DMS79 treated with DMSO at 0.1 percent for 48 hours (cell line): ENCODE data around the gene ZRANB3.
"Not testable (repeated sequence)": the region's sequence is repeated elsewhere in the genome, so short reads cannot be mapped to it uniquely, and the experiment has no call there.

ENCODE experiments used
- DNase-seq: peaks from one replicate; lab custom pipeline; 2025; lab: John Stamatoyannopoulos, UW

Gene ZRANB3

DNA sequence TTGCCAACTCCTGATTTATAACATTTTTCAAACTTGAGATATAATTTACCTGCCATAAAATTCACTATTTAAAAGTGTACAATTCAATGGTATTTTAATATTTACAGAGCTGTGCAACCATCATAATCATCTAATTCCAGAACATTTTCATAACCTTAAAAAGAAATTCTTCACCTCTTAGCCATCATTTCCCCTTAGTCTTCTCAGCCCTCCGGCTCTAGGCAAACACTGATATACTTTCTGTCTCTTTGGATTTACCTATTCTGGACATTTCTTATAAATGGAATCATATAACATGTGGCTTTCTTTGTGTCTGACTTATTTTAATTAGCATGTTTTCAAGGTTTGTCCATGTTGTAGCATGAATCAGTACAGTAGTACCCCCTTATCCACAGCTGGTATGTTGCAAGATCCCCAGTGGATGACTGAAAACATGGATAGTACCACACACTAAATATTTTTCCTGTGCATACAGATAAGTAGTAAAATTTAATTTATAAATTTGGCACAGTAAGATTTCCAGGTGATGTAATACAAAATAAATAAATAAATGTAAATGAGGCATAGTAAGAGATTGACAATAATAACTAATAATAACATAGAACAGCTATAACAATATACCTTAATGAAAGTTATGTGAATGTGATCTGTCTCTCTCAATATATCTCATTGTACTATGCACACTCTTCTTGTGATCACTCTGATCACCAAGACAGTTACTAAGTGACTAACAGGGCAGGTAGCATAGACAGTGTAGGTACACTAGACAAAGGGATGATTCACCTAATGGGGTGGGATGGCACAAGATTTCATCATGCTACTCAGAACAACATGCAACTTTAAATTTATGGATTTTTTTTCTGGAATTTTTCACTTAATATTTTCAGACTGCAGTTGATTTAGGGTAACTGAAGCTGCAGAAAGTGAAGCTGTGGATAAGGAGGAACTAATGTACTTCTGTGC, 405.8 kb downstream of the ZRANB3 start:
- DNase-seq = no peak

DNA sequence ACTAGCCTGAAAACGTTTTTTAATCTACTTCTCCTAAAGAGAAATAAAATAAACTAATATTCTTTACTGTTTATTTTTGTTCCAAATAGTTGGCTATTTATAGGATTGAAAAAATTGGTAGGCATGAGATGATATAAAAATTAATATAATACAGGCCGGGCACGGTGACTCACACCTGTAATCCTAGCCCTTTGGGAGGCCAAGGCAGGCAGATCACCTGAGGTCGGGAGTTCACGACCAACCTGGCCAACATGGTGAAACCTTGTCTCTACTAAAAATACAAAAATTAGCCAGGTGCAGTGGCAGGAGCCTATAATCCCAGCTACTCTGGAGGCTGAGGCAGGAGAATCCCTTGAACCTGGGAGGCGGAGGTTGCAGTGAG, 409.4 kb downstream of the ZRANB3 start:
- DNase-seq = not testable (repeated sequence)

DNA sequence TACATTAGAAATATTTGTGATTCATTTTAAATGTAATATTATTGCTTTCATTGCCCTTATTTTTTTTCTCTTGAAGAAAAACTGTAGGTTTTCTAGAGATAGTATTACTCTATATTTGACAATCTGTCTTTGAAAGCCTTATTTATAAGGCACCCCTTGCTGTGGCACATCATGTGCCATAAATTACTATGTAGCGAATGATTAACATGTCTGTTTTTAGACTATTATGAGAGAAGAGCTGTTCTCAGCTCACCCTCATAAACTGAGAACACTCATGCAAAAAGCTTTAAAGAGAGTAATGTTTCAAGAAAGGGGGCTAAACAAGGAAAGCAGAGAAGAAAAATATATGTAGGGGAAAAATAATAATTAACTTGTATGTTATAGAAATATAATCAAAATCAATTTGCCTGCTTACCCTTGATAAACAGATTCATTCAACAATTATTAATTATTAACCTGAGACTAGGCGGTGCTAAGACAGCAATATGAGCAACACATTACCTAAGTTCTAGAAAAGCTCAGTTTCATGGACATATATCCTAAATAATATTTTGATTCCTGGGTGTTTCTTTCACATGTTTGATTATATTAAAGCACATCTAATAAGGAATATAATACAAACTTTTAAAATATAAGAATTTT, 409.9 kb downstream of the ZRANB3 start:
- no peak for DNase-seq

DNA sequence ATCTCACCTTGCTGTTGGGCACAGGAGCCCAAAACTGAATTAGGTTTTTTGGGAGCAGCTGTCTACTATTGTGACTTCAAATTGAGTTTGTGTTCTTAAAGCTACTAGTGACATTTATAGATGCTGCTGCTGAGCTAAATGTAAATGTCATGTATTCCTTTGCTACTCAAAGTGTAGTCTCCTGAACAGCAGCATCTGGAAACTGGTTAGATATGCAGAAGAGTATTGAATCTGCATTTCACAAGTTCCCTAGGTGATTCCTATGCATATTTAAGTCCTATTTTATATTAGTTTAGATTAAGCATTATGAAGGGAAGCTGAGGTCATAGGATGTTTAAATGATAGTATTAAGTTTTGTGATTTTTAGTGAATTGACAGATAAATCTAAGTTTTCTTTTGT, 411.4 kb downstream of the ZRANB3 start:
- no peak for DNase-seq

DNA sequence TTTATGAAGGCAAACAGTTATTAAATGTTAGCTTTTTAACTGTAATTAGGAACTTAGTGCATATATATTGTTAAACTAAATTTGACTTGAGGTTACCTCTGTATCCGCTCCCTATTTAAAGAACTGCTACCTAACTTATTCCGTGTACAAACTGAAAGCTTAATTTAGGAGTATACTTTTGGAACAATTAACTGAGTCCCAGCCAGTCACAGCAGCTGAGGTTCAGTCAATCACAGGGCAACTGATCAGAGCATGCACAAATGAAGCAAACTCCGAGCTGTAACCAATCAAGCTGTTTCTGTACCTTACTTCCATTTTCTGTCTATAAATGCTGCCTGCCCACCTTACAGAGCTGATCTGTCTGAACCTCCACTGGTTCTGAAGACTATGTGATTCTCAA, 417.7 kb downstream of the ZRANB3 start:
- no peak for DNase-seq

DNA sequence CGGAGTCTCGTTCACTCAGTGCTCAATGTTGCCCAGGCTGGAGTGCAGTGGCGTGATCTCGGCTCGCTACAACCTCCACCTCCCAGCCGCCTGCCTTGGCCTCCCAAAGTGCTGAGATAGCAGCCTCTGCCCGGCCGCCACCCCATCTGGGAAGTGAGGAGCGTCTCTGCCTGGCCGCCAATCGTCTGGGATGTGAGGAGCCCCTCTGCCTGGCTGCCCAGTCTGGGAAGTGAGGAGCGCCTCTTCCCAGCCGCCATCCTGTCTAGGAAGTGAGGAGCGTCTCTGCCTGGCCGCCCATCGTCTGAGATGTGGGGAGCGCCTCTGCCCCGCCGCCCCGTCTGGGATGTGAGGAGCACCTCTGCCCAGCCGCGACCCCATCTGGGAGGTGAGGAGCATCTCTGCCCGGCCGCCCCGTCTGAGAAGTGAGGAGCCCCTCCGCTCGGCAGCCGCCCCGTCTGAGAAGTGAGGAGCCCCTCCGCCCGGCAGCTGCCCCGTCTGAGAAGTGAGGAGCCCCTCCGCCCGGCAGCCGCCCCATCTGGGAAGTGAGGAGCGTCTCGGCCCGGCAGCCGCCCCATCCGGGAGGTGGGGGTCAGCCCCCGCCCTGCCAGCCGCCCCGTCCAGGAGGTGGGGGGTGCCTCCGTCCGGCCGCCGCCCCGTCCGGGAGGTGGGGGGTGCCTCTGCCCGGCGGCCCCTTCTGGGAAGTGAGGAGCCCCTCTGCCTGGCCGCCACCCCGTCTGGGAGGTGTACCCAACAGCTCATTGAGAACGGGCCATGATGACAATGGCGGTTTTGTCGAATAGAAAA, 425.3 kb downstream of the ZRANB3 start:
- not testable (repeated sequence) for DNase-seq

GRCh38 chr2:135103843-135104242, 427.2 kb downstream of the ZRANB3 start:
- no peak for DNase-seq

GRCh38 chr2:135099802-135100483, 431.1 kb downstream of the ZRANB3 start:
- DNase-seq = no peak

GRCh38 chr2:135097532-135098231, 433.3 kb downstream of the ZRANB3 start:
- no peak for DNase-seq

DNA sequence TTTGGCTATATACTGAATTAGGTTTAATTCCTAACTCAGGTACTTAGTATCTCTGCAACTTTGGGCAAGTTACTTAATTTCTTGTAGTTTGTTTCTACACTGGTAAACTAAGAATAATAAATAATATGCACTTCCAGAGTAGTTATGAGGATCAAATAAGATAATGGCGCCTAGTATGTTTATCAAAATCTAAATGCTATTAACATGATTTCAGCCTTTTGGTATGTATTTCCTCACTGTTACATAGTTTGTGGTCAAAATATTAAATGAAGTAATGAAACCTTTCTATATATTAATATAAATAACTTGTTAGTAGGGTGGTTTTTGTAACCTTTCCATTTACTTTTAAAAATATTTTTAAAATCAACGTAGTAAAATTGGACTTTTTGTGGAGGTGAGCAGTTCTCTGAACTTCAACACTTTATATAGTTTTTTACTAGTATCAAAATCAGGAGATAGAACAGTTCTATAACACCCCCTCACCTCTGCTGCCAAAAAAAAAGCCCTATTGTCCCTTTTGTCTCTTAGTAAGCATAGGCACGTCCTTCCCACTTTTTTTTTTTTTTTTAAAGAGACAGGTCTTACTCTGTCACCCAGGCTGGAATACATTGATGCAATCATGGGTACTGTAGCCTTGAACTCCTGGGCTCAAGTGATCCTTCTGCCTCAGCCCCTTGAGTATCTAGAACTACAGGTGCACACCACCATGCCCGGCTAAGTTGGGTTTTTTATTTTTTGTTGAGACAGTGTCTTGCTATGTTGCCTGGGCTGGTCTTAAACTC, 434.2 kb downstream of the ZRANB3 start:
- no peak for DNase-seq

GRCh38 chr2:135095591-135095990, 435.4 kb downstream of the ZRANB3 start:
- DNase-seq = no peak

DNA sequence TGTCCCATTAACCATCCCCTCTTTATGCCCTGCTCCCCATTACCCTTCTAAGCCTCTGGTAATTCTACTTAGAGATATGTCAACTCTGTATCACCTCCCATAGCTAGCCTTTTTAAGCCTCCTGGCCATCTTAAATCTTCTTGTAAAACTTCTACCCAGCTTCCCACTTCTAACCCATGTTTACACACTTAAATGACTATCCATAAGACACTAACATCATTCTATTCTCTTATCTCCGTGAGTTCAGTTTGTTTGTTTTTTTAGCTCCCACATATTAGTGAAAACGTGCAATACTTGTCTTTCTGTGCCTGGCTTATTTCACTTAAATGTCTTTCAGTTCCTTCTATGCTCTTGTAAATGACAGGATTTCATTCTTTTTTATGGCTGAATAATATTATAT, 436.5 kb downstream of the ZRANB3 start:
- no peak for DNase-seq

- no peak for DNase-seq
These were observed 437.2 kb downstream of the ZRANB3 start for GRCh38 chr2:135093670-135094330.

DNA sequence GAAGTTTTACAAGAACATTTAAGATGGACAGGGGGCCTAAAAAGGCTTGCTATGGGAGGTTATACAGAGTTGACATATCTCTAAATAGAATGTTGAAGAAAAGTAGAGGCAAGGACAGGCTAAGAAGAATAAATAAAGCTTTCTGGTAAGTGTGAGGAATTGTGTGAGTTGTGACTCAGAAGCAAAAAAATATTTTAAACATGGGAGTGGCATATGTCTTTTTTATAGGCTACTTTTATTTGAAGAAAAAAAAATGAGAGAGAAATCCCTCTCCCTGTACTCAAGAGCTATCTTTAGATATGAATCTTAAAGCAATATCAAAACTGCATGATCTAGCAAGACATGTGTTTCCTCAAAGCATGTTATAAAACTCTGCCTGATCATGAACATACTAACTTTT, 437.8 kb downstream of the ZRANB3 start:
- DNase-seq = no peak

GRCh38 chr2:135091681-135092080, 439.3 kb downstream of the ZRANB3 start:
- DNase-seq = no peak

DNA sequence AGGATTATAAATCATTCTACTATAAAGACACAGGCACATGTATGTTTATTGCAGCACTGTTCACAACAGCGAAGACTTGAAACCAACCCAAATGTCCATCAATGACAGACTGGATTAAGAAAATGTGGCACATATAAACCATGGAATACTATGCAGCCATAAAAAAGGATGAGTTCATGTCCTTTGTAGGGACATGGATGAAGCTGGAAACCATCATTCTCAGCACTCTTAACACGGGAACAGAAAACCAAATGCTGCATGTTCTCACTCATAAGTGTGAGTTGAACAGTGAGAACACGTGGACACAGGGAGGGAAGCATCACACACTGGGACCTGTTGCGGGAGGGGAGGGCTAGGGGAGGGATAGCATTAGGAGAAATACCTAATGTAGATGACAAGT, 441.4 kb downstream of the ZRANB3 start:
- DNase-seq = not testable (repeated sequence)
